ENCODE measurements around the gene ACTN1.
A peak's percentile ranks its signal among the peaks of the same experiment; 100 is the strongest.

Gene ACTN1

DNA sequence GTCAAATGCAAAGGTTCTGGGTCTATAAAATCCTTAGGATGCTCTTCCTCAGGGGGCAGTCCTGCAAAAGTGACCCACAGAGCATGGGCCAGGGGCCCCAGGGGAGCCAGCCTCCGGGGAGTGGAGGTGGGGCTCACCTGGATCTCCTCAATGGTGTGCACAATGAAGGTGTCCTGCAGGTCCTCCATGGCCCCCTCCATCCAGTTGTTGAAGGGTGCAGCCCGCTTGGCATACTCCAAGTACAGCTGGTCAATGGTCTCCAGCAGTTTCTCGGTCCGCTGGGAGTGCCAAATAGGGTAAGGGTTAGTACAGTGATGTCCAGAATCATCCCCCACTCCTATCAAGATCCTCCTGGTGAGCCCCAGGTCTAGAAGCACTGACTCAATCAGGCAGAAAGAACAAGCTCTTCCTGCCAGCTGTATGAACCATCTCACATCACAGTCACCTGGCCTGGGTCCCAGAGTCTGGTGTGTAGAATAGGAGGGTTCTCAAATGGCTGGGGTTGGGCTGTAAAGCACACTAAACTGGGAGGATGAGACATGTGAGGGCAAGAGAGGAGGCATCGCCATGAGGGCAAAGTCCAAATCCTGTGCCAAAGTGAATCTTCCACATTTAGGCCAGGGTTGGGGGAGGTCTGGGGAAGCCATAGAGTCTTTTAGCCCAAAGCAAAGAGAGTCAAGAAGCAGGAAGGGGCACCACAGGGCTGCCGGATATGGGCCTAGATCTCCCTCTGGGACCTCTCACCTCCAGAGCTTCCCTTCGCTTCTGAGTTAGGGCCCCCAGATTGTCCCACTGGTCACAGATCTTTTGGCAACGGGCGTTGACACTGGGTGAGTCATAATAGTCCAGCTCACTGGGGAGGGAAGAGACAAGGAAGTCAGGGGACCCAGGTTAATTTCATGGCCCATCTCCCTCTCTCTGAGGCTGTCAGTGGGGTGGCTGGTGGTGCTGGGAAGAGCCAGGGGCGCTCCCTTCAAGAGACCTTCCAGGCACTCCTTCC lies 94.8 kb downstream of the ACTN1 start:
- DNase-seq: no peak

- no peak for DNase-seq
Observed at GRCh38 chr14:68882235-68882634, 96.9 kb downstream of the ACTN1 start.

DNA sequence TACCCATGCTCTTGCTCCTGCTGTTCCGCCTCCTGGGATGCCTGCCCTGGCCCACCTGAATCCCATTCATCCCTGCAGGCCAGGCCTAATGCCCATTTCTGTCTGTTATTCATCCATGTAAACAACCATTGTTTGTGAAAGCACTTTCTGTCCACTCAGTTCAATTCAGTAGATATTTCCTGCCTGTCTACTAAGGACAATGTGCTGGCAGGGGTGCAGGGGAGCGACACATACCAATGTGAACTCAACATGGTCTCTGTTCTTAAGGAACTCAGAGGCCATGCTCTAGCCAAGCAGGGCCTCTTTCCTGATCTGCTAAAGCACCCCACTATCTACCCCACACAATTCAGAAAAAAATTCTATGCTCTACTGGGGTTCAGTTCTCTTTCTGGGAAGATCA lies 97.7 kb downstream of the ACTN1 start:
- DNase-seq: no peak

DNA sequence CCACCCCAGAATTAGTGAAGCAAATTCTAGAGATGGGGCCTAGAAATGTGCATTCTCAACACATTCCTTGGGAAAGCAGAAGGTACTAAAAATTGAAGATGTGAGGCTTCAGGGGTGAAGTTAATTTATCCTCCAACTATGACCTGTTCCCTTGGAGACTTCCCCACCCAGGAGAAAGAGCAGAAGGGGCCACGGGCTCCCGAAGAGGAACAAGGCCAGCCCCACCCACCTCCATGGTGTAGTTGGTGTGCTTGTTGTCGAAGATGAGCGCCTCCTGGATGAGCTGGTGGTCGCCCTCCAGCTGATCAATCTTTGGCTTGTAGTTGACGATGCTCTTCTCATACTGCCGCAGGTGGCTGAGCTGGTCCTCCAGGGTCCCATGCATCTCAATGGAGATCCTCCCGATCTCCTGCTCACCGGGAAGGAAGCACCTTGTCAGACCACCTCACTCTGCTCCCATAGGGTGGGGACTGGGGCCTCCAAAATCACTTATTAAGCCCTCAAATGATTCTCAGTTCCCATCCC lies 98.5 kb downstream of the ACTN1 start:
- no peak for DNase-seq

- DNase-seq: no peak
Observed at GRCh38 chr14:68879841-68880575, 99.1 kb downstream of the ACTN1 start.

GRCh38 chr14:68879321-68879781 lies 99.8 kb downstream of the ACTN1 start:
- DNase-seq: no peak

GRCh38 chr14:68878908-68879307 lies 100.2 kb downstream of the ACTN1 start:
- no peak for DNase-seq

GRCh38 chr14:68877993-68878575 lies 101.0 kb downstream of the ACTN1 start:
- DNase-seq: no peak

GRCh38 chr14:68876976-68877375 lies 102.1 kb downstream of the ACTN1 start:
- DNase-seq: no peak

GRCh38 chr14:68874746-68875155 lies 104.4 kb downstream of the ACTN1 start:
- peak in 1 of 3 donors; percentile 35 for DNase-seq

DNA sequence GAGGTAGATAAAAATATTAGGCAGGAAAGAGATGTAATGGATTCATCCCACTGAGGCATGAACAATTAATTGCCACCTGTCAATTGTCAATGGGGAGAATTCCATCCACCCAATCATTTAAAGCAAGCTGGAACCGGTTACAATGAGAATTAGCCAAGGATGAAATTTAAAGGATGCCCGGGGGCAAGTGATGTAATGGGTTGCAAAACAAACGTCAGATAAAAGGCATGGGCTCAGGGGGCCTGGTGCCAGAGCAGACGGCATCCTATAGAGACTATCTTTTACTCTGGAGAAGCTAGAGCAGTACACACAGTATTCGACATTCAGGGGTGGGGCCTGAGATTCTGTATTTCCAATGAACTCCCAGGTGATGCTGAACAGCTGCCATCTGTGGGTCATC lies 105.7 kb downstream of the ACTN1 start:
- DNase-seq: no peak

DNA sequence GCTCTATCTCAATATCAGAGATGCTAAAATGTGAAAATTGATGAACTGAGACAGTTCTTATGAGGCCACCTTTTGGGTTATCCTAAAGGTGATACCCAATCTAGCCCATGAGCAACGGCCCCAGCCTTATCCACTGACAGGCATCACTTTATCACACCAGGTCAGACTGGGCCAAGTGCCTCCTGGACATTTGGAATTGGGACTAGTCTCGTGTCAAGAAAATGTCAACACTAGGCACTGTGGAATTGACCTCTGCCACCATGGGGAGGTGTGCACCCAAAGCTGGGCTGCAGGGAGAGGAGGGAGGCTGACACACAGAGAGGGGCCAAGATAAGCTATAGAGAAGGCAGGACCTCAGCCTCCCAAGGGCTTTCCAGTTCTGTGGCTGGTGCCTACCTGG lies 107.7 kb downstream of the ACTN1 start:
- DNase-seq: no peak

GRCh38 chr14:68866991-68867533 lies 112.0 kb downstream of the ACTN1 start:
- no peak for DNase-seq

DNA sequence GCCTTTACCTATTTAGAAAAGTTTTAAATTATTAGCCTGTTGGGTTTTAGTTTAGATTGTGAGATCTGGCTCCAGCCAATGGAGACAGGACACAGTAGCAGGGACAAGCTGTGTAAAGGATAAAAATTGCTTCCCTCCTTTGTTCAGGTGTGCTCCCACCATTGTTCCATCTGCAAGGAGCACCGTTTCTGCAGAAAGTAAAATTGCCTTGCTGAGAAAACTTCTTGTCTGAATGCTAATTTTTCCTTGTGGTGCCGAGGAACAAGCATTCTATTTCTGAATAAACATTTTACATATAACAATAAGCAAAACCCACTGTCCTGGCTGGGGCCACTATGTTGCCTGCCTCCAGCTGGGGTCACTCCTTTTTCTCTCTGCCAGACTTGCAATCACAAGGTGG lies 113.6 kb downstream of the ACTN1 start:
- no peak for DNase-seq

DNA sequence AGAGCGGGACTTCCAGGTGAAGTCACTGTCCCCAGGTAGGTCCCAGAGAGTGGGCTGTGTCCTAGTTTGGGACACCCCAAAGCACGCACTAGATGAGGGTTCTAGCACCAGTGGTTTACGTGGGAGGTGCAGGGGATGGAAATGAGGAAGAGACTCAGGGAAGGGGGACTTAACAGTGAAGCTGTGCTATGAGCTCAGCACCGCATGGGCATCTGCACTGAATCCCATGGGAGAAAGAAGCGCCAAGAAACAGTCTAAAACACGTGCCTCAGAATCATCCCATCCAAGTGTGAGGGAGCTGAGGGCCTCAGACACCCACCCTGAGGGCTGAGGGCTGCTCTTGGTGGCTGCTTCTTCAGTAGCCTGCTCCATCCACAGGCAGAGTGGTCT lies 114.7 kb downstream of the ACTN1 start:
- peak; percentile 39 to 48 (median 46) for DNase-seq

GRCh38 chr14:68863610-68864360 lies 115.3 kb downstream of the ACTN1 start:
- no peak for DNase-seq

DNA sequence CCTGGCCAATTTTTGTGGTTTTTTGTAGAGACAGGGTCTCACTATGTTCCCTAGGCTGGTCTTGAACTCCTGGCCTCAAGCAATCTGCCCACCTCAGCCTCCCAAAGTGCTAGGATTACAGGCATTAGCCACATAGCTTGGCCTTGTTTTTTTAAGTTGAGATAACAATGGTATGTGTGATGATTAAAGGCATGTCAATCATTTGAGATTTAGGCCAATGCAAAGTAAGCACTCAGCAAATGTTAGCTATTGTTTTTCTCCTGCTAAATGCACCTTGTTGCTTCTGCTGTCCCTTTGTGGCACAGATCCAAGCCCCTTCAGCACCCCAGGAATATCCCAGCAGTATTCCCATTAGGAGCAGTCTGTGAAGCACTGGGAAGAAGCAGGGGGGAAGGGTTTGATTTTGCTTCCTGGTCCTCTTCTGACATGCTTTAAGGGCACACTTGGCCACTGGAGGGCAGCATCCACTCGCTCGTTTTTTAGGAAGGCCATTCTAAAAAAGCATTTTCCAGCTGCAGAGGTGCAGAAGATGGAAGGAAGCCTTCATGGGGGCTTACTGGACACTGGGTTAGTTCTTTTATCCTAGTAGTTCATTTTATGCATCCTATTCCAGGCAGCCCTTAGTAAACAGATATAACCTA lies 116.0 kb downstream of the ACTN1 start:
- peak; percentile 80 to 87 (median 86) for DNase-seq

DNA sequence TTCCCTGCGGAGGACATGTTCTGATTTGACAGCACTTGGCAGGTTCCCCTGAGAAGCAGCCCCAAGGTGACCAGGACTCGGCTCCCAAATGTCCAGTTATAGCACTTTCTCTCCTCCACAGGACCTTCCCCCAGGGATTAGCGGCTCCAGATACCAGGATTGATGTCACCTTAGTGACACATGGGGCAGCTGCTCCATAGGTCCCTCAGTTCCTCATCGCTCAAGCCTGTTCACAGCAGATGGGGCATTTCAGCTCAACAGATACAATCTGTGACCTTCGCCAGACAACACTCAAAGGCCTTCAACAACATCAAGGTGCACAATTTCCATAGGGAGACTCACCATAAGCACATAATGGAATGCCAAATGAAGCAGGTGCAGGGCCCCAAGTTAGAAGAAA lies 118.3 kb downstream of the ACTN1 start:
- no peak for DNase-seq

DNA sequence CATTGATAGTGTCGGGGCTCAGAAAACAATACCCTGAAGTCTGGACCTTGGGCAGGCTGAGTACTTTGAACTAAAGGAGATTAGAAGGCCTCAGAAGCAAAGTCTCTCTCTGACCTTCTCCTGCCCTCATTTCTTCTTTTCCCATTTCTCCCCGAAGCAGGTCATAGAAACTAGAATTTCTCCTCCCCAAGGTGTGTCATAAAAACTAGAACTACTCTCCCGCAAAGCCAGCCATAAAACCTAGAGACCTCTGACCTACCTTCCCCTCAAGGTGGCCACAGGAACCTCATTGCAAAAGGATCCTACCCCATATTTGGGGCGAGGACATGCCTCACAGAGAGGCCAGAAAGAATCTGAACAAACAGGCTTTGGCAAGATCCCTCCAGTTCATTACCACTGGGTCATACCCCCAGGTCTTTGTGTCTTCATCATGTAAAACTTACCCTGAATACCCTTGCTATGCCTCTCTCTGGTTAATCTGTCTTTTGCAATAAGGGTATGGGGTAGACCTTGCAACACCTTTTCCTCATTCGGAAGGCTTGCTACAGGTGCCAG lies 121.5 kb downstream of the ACTN1 start:
- DNase-seq: no peak

DNA sequence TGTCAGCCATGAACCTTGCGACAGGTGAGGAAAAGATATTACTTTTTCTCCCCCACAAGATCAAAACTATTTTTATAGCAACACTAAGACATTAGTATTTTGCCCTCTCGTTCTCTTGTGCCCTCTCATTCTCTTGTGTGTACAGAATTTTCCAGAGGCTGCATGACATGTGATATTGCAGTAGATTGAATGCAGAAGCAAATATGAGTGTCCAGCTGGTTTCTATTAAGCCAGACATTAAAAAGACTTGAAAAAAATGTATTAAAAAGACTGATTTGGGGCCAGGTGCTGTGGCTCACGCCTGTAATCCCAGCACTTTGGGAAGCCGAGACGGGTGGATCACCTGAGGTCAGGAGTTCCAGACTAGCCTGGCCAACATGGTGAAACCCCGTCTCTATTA lies 122.5 kb downstream of the ACTN1 start:
- no peak for DNase-seq

GRCh38 chr14:68854421-68854820 lies 124.7 kb downstream of the ACTN1 start:
- DNase-seq: peak in 2 of 3 donors; percentile 28 to 44
